NCI-H1105 (cell line): ENCODE data around the gene VWA3B.
"Not testable (repeated sequence)": the region's sequence is repeated elsewhere in the genome, so short reads cannot be mapped to it uniquely, and the experiment has no call there.

Experiments used
- DNase-seq: peaks from one replicate; lab custom pipeline; 2025; lab: John Stamatoyannopoulos, UW

Gene VWA3B

DNA sequence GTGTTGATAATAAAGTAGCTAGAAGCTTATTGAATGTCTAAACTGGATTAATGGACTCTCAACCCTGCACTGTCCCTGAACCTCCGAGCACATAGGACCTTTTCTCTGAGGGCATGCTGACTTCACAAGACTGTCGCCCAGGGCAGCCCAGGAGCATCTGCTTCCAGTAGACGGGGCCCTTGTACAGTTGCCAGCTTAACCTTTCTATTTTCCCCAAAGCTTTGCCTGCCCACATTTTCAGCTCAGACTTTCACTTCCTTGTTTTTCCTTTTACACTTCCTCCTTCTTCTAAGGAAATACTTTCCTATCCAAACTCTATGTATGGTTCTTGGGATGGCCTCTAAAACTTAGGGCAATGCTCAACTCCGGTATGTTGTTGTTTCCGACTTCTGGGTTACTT, 1.3 kb downstream of the VWA3B start:
- DNase-seq = no peak

GRCh38 chr2:98089941-98090340, 3.0 kb downstream of the VWA3B start:
- DNase-seq = no peak

DNA sequence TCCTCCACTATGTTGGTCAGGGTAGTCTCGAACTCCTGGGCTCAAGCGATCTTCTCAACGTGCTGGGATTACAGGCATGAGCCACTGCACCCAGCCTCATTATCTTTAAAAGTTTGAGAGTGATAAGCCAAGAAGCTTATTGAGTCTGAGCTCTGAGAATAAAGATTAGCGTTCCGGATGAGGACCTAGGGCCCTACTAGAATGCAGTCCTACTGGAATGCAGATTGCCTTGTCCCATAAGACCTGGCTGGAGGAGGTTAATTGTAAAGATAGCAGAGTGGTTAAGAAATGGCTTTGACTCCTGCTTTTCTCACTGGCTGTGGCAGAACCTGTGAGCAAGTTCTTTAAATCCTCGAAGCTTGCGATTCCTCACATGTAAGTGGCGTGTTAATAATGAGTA, 4.0 kb downstream of the VWA3B start:
- no peak for DNase-seq

GRCh38 chr2:98091738-98092137, 4.8 kb downstream of the VWA3B start:
- DNase-seq = no peak

DNA sequence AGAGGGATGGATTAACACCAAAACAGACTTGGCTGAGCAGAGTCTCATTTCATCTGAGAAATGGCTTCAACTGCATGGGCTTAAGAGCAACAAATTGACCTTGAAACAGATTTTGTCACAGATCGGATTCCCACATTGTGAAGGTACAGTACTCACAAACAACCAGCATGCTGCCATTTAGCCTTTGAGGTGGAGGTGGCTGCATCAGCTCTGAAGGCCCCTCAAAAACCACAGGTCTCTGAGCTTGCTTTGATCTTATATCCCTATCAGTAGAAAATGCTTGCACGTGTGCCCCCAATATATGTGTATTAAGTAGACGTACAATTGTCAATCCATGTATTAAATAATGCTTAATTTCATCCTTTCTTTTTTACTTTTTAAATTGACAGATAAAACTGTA, 6.2 kb downstream of the VWA3B start:
- DNase-seq = no peak

GRCh38 chr2:98093611-98094010, 6.6 kb downstream of the VWA3B start:
- DNase-seq = no peak

DNA sequence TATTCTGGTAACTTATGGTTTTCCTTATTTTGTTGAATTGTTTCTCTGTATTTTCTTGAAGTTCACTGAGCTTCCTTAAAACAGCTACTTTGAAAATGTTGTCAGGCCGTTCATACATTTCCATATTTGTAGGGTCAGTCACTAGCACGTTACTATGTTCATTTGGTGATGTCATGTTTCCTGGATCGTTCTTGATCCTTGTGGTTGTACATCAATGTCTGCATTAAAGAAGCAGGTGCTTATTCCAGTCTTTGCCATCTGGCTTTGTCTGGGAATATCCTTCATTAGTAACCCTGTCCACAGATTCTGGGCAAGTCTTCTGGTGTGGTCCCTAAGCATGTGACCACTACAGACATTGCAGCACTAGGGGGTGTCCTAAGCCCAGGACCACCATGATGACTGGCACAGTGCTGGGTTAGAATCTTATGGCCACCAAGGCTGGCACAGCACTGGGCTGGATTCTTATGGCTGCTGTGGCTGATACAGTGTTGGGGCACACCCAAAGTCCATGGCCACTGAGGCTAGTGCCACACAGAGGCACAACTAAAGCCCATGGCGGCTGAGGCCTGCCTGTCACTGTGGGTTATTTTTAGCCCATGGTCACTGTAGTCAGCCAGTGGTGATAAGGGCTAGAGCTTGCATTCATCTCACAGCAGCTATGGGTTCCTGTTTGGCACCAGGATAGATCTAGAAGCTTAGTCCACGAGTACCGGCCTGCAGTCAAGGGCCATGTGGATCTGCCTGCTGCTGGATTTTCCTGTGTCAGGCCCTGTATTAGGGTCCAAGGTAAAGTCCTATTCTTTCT, 13.2 kb downstream of the VWA3B start:
- no peak for DNase-seq

DNA sequence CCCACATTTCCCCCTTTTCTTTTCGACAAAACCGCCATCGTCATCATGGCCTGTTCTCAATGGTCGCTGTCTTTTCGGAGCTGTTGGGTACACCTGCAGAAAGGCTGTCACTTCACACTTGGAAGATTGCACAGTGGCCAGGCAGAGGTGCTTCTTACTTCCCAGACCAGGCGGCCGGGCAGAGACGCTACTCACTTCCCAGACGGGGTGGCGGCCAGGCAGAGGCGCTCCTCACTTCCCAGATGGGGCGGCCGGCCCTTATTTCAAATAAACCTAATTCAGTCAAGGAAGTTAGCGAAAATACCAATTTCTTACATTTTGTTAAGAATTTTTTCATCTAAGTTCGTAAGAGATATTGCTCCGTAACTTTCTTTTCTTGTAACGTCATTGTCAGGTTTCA, 15.3 kb downstream of the VWA3B start:
- not testable (repeated sequence) for DNase-seq

- no peak for DNase-seq
These were observed 15.9 kb downstream of the VWA3B start for GRCh38 chr2:98102878-98103277.

DNA sequence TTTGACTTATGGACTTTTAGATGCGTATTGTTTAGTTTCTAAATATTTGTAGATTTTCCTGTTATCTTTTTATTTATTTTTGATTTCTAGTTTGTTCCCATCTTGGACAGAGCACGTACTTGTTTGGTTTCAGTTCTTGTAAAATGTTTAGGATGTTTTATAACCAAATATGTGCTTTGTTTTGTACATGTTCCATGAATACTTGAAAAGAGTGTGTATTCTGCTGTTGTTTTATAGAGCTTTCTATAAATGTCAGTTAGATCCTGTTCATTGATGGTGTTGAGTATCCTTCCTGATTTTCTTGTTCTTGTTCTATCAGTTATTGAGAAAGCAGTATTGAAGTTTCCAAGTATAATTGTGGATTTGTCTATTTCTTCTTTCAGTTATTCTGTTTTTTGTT, 21.1 kb downstream of the VWA3B start:
- no peak for DNase-seq

DNA sequence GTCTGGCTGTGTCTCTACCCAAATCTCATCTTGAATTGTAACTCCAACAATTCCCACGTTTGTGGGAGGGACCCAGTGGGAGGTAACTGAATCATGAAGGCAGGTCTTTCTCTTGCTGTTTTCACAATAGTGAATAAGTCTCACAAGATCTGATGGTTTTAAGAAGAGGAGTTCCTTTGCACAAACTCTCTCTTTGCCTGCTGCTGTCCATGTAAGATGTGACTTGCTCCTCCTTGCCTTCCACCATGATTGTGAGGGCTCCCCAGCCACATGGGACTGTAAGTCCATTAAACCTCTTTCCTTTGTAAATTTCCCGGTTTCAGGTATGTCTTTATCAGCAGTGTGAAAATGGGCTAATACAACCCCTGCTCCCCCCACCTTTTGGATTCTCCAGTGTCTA, 23.8 kb downstream of the VWA3B start:
- DNase-seq = no peak

DNA sequence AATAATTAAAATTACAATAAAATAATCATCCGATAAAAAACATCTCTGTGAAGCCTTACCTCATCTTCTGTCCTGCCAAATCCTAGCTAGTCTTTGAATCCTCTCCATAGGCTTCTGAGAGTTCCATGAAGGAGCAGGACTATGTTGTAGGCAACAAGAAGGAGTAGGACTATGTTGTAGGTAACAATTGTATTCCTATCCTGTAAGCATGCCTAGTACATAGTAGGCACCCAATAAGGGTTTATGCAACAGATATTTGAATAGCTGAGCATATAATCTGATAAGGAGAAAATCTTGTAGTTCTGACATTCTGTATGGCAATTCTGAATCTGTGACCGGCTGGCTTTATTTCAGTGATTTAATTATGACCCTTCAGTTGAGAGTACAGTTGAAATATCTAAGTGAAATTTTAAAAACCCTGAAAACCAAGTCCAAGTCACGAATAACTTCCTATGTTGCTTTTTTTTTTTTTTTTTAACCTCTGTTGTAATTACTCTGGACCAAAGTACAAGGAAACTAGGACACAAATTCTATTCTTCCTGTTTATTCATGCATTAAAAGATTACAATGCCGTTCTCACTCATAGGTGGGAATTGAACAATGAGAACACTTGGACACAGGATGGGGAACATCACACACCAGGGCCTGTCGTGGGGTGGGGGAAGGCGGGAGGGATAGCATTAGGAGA, 27.8 kb downstream of the VWA3B start:
- DNase-seq = no peak

GRCh38 chr2:98118161-98118560, 31.2 kb downstream of the VWA3B start:
- no peak for DNase-seq

DNA sequence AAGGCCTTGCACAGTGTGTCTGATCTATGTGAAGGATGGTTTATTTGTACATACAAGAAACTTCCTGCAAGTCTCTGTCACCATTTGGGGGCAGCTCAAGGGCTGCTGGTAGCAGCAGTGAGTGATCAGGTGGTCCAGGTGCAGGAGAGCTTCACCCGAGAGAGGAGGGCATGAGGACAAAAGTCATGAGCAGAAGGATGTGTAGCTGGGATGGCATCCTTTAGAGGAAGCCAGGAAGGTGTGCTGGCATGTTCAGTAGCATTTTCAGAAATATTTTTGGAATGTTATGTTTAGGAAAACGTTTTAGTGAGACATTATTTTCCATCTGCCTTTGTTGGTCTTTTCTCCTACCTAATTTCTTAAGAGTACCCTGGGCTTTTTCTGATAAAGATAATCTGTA, 31.9 kb downstream of the VWA3B start:
- no peak for DNase-seq

DNA sequence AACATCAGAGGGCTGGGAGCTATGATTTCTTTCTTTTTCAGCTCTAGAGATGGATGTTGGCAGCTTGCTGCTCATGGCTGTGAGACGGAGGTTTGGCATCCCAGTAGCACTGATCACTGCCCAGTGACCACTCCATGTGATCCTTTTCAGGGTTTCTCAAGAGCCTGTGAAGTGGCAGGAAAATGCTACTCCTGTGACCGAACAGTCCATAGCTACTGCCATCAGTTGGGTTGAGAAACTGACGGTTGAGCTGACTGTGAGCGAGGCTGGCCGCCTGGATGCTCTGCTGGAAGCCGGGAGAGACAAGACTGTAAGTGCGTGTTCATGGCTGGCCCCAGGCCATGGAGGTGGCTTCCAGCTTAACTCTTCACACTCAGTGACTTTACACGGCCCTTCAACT, 34.2 kb downstream of the VWA3B start:
- DNase-seq = no peak

GRCh38 chr2:98122524-98122923, 35.6 kb downstream of the VWA3B start:
- no peak for DNase-seq

DNA sequence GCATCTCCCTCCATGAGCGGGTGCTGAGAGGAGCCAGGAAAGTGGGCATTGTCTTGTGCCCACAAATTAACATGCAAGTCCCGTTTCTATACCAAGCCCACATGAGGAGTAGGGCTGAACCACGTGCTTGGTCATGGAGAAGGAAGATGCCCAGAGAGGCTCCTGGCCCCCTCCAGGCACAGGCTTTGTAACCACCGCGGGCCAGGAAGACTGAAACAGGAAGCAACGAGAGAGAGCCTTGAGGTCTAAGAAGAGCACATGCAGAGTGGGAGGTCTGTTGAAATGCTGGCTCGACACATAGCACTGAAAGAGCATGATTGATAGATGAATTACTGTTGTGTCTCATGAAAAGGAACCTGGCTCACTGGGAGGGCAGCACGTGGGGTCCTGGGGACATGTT, 36.3 kb downstream of the VWA3B start:
- DNase-seq = no peak

DNA sequence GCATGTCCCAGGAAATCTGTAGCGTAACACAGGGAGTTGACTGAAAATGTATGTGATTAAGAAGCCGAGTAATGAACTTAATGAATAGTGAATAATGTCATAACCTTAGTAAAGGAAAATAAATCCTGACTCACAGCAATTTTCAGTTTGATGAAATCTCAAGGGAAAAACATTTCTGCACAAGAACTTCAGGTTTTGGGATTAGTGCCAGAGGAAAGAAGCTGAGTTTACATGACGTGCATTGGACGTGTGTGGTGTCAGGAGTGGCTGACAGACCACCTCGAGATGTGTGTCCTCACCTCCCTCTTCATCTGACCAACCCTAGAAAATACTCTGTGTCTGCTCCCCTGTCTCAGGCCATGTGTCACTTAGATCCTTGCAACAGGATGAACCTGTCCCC, 39.1 kb downstream of the VWA3B start:
- DNase-seq = no peak

DNA sequence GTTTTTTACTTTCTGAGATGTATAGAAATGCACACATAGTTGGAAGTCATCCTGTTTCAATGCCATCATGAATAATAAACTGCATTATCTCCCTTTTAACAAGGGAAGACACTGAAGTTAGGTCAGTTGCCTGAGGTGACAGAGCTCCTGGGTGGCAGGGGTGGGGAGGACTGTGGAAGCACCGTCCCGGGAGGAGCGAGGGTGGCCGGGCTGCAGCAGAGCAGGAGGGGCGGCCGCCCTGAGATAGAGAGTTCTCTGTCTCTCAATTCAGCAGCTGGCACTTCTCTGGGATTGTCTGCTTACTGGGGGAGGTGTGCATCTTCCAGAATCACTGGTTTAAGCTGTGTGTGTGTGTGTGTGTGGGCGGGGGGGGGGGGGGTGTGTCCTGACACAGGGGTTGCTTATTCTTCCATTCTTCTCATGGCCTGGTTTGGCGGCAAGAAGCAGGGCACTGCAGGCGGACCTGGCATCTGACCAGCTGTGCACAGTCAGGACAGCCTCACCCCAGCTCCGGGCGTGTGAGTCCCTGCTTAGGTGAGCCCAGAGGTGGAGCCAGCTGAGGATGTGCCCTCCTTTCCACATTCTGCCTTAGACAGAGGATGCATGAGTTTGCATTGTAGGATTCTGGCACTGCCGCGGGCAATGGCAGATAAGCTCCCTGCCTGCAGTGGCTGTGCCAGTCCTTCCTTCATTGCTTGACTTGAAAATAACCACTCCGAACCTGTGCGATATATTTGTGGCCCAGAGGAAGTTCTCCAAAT, 40.4 kb downstream of the VWA3B start:
- no peak for DNase-seq

DNA sequence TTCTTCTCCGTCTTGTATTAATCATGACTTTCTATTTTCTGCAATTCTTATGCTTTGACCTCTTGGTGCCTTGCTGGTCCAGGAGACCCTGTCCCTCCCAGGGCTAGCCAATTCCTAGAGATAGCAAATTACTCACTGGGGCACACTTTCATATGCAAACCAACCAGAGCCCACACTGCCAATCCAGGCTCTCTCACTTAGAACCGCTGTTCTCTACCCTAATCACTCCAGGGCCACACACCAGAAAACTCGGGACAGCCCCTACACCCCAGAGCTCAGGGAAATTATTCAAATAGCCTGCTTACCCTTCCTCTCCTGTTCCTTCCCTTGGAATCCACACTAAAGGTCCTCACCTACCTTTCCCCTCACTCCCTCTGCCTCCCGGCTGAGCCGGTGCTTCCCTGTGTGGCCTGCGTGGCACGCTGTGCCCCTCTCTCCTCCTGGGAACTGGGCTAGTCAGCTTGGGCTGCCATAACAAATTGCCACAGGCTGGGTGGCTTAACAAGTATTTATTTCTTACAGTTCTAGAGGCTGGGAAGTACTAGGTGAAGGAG, 41.7 kb downstream of the VWA3B start:
- DNase-seq = no peak

DNA sequence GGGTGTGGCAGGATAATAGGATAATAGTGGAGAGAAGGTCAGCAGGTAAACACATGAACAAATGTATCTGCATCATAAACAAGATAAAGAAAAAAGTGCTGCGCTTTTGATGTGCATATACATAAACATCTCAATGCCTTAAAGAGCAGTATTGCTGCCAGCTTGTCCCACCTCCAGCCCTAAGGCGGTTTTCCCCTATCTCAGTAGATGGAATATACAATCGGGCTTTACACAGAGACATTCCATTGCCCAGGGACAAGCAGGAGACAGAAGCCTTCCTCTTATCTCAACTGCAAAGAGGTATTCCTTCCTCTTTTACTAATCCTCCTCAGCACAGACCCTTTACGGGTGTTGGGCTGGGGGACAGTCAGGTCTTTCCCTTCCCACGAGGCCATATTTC, 43.1 kb downstream of the VWA3B start:
- not testable (repeated sequence) for DNase-seq

- no peak for DNase-seq
These were observed 47.4 kb downstream of the VWA3B start for GRCh38 chr2:98134172-98135005.
